Measurements from ENCODE around the gene NRIP1.

- no peak for TF ChIP-seq MXI1 (conservative IDR thresholded peaks at IDR 0.05; ENCODE audit: poor library complexity, severe bottlenecking)
- no peak for TF ChIP-seq REST (IDR thresholded peaks at IDR 0.05; ENCODE audit: borderline replicate concordance)
- TF ChIP-seq CTCF (IDR thresholded peaks at IDR 0.05; ENCODE audit: poor library complexity, severe bottlenecking), result no peak
- TF ChIP-seq RAD21 (conservative IDR thresholded peaks at IDR 0.05), result no peak
- TF ChIP-seq TAF1 (IDR thresholded peaks at IDR 0.05; ENCODE audit: low read depth), result no peak
- no peak for TF ChIP-seq POLR2AphosphoS5 (IDR thresholded peaks at IDR 0.05)
- no peak for TF ChIP-seq EZH2 (IDR thresholded peaks at IDR 0.05; ENCODE audit: borderline replicate concordance, insufficient read depth, low read length, poor library complexity, severe bottlenecking)
- TF ChIP-seq EP300 (conservative IDR thresholded peaks at IDR 0.05; ENCODE audit: poor library complexity, severe bottlenecking), result no peak
Measured at GRCh38 chr21:14962217-14962616, 102.6 kb downstream of the NRIP1 start.

Data from neural cell (in vitro differentiated cells).